GM18507 (cell line): Measurements from ENCODE around the gene TSC22D2.
"Not testable (repeated sequence)": the region's sequence is repeated elsewhere in the genome, so short reads cannot be mapped to it uniquely, and the experiment has no call there.

Source experiments
- DNase-seq: peaks from one replicate; pipeline ENCODE4 v3.0.0; 2011; ENCODE audit warnings: low read depth; ENCODE audit not compliant: insufficient read length; ENCODE audit errors: extremely low spot score
- FAIRE-seq: peaks from 2 replicates; lab custom pipeline; 2011; peaks lifted over from hg19 to GRCh38; lab: Jason Lieb, UNC

The TSC22D2 gene

GRCh38 chr3:150469031-150469930, 61.2 kb downstream of the TSC22D2 start:
- DNase-seq (no peak), FAIRE-seq (no peak)

- FAIRE-seq = no peak
Measured at GRCh38 chr3:150469931-150470740, 62.0 kb downstream of the TSC22D2 start.

DNA sequence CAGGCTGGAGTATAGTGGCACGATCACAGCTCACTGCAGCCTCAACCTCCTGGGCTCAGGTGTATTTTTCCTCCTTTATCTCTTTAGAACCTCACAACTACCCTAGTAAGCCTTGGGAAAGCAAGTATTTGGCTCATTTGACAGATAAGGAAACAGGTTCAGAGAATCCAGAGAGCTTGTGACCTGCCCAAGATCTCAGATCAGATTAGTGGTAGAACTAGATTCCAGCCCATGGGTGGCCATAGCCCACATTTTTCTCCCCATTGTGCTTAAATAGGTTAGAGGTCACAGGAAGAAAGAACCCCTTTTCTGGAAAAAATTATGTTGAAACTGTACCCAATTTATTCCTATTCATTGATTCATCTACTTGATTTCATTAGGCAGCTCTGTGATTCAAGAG, 64.3 kb downstream of the TSC22D2 start:
- DNase-seq (no peak), FAIRE-seq (no peak)

More at GRCh38 chr3:150469931-150470740, 62.0 kb downstream of the TSC22D2 start:
- no peak for DNase-seq

GRCh38 chr3:150473161-150473560, 65.1 kb downstream of the TSC22D2 start:
- DNase-seq = not testable (repeated sequence)

GRCh38 chr3:150479370-150479769, 71.3 kb downstream of the TSC22D2 start:
- FAIRE-seq = no peak

More at GRCh38 chr3:150473161-150473560, 65.1 kb downstream of the TSC22D2 start:
- not testable (repeated sequence) for FAIRE-seq

GRCh38 chr3:150480877-150481276, 72.8 kb downstream of the TSC22D2 start:
- no peak for FAIRE-seq
- no peak for DNase-seq

More at GRCh38 chr3:150479370-150479769, 71.3 kb downstream of the TSC22D2 start:
- no peak for DNase-seq

DNA sequence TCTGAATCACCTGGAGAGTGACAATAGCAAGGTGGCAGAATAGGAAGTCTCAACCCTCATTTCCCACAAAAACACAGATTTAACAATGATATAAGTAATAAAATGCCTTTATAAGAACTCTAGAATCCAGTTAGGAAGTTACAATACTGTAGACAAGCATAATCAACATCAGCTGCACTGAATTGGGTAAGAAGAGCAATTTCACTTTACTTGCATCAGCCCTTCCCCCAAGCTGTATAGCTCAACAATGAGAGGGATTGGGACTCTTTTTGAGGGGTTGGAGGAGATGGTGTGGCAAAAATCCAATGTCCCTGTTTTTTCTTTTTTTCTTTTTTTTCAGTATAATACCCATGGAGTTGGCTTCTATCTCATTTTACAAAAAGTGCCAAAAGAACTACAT, 75.1 kb downstream of the TSC22D2 start:
- FAIRE-seq (no peak), DNase-seq (no peak)

DNA sequence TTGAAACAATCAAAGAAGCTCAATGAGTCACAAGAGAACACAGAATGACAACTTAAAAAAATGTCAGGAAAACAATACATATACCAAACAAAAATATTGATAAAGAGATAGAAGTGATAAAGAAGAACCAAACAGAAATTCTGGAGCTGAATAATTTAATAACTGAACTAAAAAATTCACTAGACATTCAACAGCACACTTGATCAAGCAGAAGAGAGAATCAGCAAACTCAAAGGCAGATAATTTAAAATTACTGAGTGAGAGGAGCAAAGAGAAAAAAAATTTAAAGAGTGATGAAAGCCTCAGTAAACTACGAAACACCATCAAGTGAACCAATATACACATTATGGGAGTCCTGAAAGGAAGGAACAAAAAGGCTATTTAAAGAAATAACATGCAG, 76.3 kb downstream of the TSC22D2 start:
- no peak for FAIRE-seq
- no peak for DNase-seq

GRCh38 chr3:150488867-150489266, 80.8 kb downstream of the TSC22D2 start:
- FAIRE-seq (no peak), DNase-seq (no peak)

GRCh38 chr3:150490277-150490986, 82.3 kb downstream of the TSC22D2 start:
- FAIRE-seq (no peak), DNase-seq (no peak)

DNA sequence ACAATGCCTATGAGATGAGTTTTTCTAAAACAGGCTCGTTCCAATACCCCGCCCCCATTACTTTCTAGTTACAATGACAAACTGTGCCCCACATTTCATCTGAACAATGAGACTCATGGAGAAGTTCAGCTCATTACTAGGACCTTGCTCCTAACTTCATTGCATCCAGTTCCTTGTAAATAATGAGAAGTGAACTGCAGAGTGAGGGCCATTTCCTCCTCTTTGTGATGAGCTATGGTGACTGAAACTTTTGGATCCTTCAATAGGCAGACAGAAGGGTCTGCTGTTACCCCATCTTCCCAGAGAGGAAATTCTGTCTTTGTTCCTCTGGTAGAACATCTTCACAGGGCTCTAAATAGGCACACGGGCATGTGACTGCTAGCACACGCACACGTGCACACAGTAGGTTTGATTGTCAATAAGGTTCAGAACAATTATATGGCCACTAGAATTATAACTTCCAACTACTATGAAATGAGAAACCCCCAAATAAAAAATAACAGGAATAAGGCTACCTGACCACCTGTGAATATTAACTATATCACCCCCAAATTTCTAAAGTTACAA, 86.4 kb downstream of the TSC22D2 start:
- no peak for DNase-seq
- FAIRE-seq = no peak

GRCh38 chr3:150495149-150495548, 87.1 kb downstream of the TSC22D2 start:
- DNase-seq (no peak), FAIRE-seq (no peak)

- FAIRE-seq = peak; percentile 74
- peak; percentile 18 for DNase-seq
Measured at GRCh38 chr3:150495563-150496168, 87.6 kb downstream of the TSC22D2 start.

DNA sequence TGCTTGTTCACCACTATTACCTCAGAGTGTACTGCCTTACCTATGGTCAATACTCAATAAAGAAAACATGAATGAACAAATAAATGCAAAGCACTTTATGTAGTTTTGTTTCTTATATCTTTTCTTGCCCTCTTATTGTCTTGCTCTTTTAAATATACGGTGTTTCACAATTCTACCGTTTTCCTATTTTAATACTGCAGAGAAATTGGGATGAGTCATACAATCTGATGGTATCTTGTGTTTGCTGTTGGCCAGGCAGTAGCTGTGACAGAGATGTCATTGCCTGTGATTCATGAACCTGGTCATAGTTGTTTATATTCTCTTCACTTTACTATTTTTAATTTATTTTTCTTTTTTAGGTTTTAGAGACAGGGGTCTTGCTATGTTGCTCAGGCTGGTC, 89.9 kb downstream of the TSC22D2 start:
- DNase-seq (no peak), FAIRE-seq (no peak)

GRCh38 chr3:150500960-150501359, 92.9 kb downstream of the TSC22D2 start:
- FAIRE-seq, DNase-seq: not testable (repeated sequence)

GRCh38 chr3:150503402-150504099, 95.5 kb downstream of the TSC22D2 start:
- FAIRE-seq = no peak

DNA sequence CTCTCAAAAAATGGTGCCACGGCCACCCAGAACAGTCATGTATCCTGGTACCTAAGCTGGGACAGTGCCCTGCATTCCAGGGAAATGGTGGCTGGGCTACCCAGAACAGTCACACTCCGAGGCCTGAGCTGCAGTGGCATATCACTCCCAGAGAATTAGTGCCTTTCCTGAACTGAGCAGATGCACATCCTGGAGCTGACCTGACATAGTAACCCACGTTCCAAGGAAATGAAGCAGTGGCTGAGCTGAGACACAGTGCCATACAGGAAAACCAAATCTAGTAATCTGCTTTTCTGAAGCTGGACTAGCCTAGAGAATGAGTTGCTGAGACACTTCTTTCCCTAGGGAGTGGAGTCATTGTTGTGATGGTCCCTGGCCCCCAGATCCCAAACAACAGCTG, 96.4 kb downstream of the TSC22D2 start:
- no peak for DNase-seq
- no peak for FAIRE-seq

More at GRCh38 chr3:150503402-150504099, 95.5 kb downstream of the TSC22D2 start:
- no peak for DNase-seq

DNA sequence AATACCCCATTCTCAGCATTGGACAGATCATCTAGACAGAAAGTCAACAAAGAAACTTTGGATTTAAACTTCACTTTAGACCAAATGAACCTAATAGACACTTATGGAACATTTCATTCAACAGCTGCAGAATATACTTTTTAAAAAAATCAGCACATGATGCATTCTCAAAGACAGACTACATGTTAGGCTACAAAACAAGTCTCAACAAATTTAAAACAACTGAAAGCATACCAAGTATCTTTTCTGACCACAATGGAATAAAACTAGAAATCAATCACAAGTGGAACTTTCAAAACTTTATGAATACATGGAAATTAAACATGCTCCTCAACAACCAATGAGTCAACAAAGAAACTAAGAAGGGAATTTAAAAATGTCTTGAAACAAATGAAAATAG, 100.3 kb downstream of the TSC22D2 start:
- DNase-seq (no peak), FAIRE-seq (no peak)
